ENCODE measurements around the gene STRN4.
"Not testable (repeated sequence)": the region's sequence is repeated elsewhere in the genome, so short reads cannot be mapped to it uniquely, and the experiment has no call there.

The STRN4 gene

DNA sequence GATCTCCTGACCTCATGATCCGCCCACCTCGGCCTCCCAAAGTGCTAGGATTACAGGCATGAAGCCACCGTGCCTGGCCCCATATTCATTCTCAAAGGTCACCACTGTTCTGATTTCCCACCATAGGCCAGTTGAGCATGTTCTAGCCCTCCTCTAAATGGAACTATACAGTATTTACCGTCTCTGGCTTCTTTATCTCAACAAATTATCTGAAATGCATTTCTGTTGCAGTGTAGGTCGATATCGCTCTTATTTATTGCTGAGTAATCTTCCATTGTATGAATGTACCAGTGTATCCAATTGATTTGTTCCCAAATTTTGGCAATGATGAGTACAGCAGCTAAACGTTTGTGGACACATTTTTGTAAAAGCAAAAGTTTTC lies 26.8 kb upstream of the STRN4 start:
- DNase-seq (ENCODE audit: low spot score): no peak

DNA sequence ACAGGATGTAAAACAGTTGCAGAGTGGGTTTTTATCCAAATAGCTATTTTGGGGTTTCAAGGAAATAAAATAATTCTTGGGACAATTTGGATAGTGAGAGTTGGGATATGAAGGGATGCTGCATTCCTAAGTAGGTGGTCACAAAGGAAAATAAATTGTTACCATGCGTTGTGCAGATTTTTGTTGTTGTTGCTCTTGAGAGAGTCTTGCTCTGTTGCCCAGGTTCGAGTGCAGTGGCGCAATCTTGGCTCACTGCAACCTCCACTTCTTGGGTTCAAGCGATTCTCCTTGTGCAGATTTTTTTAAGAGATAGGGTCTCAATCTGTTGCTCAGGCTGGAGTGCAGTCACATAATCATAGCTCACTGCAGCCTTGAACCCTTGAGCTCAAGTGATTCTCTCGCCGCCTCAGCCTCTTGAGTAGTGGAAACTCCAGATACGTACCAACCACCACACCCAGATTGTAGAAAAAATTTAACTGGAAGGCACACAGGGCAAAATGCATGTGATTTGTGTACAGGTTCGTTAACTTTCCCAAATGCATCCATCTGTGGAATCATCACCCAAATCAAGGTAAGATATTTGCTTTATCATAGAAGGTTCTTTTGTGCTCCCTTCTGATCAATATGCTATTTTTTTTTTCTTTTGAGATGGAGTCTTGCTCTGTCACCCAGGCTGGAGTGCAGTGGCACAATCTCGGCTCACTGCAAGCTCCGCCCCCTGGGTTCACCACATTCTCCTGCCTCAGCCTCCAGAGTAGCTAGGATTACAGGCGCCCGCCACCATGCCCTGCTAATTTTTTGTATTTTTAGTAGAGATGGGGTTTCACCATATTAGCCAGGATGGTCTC lies 26.1 kb upstream of the STRN4 start:
- DNase-seq (ENCODE audit: low spot score): no peak

DNA sequence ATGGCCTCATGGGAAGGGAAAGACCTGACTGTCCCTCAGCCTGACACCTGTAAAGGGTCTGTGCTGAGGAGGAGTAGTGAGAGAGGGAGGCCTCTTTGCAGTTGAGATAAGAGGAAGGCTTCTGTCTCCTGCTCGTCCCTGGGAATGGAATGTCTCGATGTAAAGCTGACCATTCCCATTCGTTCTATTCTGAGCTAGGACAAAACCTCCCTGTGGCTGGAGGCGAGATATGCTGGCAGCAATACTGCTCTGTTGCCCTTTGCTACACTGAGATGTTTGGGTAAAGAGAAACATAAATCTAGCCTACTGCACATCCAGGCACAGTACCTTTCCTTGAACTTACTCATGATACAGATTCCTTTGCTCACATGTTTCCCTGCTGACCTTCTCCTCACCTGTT lies 22.5 kb upstream of the STRN4 start:
- not testable (repeated sequence) for DNase-seq (ENCODE audit: low spot score)

DNA sequence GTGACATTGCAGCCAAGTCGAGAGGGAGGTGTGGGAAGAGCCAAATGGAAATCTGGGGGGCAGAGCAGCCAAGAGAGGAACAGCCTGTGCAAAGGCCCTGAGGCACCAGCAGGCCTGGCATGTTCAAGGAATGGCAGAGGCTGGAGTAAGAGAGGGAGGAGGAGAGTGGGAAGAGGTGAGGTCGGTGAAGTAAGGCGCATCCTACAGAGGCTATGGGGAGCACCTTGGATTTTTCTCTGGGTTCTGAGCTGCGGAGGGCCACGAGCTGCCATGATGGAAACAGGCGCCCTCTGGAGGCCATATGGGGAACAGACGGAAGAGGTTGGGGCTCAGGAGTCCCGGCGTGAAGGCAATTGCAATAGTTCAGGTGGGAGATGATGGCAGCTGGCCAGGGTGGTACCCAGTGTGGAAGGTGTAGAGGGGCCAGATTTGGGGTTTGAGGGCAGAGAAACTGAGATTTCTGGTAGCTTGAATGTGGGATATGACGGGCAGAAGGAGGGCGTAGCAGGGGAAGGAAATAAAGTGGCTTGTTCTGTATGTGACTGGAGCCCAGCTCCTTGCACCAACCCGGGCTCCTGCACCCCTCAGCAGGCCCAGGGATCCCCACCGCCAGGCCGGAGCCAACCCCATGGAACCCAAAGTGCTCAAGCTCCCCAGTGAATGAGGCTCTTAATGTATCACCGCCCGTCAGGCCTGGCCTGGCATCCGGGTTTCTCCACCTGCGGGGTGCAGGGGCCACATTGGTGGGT lies 20.5 kb upstream of the STRN4 start:
- DNase-seq (ENCODE audit: low spot score): no peak

DNA sequence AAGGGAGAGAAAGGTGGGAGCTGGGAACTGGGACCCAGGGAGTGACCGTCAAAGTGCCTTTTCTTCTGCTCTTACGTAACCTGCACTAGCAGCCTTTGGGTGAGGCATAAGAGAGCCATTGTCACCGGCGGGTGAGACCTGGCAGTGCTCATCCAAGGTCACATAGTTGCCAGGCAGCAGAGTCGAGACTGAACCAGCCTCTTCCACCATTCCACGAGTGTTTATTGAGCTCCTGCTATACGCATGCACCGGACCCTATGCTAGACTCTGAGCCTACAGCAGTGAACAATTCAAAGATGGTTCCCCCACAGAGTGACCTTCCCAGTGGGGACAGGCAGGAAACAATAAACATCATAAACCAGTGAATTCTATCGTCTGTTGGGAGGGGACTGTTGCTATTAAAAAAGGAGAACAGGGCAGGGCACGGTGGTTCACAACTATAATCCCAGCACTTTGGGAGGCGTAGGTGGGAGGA lies 18.6 kb upstream of the STRN4 start:
- no peak for DNase-seq (ENCODE audit: low spot score)

DNA sequence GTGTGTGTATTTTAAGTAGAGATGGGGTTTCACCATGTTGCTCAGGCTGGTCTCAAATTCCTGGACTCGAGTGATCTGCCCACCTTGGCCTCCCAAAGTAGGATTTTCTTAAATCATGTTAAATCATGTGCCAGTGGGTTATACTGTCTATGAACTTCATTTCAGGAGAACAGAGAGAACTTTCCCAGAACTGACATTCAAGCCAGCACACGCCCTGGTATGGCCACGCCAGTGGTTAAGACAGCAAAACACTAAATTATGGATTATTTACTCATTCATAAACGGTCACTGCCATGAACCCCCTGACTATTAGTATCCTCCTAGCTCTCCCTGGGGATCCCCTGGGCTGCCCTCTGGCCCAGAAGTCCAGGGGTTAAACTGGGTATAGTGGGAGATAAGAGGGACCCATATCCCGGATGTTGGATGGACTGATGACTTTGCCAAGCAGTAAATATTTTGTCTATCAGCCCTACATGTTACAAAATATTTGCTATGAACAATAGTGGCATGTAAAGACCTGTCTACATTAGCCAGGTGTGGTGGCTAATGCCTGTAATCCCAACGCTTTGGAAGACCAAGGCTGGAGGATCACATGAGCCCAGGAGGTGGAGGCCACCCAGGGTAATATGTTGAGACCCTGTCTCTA lies 16.1 kb upstream of the STRN4 start:
- no peak for DNase-seq (ENCODE audit: low spot score)

DNA sequence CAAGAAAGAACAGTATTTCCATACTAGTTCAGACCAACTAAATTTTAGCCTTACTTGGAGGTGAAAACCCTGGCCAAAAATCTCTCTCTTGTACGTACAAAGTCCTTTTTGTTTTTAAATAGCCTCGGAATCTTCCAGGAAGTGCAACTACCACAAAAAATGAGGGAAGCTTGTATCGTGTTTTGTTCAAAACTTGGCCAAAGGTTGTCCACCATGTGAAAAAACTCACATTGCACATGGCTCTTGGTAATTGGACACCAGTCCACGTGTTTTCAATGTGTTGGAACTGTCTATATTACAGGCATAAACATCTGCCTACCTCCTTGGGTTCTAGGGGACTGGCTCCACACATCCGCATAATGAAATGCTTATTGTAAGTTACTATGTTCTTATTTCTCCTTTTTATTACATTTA lies 15.2 kb upstream of the STRN4 start:
- DNase-seq (ENCODE audit: low spot score): no peak

DNA sequence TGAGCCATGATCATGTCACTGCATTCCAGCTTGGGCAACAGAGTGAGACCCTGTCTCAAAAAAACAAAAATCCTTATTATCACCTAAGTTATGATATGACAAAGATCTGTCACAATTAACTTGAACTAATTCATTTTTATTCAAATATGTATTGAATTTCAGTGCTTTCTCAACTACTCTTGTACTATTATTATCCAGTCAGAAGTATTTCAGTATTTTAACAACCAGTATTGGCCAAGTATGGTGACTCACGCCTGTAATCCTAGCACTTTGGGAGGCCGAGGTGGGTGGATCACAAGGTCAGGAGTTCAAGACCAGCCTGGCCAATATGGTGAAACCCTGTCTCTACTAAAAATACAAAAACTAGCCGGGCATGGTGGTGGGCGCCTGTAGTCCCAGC lies 14.6 kb upstream of the STRN4 start:
- DNase-seq (ENCODE audit: low spot score): not testable (repeated sequence)

DNA sequence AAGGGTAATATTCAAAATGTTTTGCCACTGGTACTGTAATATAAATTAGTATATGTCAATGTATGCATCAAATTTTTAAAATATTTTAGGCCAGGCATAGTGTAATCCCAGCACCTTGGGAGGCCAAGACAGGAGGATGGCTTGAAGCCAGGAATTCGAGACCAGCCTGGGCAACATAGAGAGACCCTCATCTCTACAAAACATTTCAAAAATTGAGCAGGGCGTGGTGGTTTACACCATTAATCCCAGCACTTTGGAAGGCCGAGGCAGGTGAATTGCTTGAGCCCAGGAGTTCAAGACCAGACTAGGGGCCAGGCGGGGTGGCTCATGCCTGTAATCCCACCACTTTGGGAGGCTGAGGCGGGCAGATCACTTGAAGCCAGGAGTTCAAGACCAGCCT lies 14.1 kb upstream of the STRN4 start:
- DNase-seq (ENCODE audit: low spot score): no peak

DNA sequence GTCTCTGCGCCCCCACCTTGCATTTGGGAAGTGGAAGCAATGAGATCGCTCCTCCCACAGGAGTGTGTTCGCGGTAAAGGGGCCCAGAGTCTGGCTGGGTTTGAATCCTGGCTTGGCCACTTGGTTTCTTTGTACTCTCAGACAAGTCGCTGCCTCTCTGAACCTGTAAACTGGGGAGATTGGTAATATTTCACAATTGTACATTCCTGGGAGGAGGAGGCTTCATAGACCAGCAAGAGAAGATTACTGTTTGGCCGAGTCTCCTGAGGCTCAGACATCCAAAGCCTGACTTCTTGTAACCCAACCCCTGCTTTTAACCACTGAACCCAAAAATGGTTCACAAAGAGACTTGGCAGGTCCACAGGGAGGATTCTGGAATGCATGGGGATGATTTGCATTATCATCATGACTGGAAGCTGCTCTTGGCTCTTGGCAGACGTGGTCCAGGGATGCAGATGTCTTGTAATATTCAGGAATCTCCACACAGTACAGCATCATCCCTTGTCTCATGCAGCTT lies 13.6 kb upstream of the STRN4 start:
- no peak for DNase-seq (ENCODE audit: low spot score)

DNA sequence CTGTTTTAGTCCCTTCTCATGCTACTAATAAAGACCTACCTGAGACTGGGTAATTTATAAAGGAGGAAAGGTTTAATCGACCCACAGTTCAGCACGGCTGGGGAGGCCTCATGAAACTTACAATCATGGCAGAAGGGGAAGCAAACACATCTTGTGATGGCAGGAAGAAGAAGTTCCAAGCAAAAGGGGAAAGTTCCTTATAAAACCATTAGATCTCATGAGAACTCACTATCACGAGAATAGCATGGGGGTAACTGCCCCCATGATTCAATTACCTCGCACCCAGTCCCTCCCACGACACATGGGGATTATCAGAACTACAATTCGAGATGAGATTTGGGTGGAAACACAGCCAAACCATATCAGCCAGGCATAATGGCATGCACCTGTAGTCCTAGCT lies 13.0 kb upstream of the STRN4 start:
- DNase-seq (ENCODE audit: low spot score): no peak

DNA sequence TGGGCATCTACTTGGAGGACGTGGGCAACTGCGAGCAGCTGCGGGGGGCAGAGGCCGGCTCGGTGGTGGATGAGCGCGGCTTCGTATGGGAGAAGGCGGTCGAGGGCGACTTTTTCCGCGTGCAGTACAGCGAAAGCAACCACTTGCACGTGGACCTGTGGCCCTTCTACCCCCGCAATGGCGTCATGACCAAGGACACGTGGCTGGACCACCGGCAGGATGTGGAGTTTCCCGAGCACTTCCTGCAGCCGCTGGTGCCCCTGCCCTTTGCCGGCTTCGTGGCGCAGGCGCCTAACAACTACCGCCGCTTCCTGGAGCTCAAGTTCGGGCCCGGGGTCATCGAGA lies 10.3 kb upstream of the STRN4 start:
- DNase-seq (ENCODE audit: low spot score): no peak

DNA sequence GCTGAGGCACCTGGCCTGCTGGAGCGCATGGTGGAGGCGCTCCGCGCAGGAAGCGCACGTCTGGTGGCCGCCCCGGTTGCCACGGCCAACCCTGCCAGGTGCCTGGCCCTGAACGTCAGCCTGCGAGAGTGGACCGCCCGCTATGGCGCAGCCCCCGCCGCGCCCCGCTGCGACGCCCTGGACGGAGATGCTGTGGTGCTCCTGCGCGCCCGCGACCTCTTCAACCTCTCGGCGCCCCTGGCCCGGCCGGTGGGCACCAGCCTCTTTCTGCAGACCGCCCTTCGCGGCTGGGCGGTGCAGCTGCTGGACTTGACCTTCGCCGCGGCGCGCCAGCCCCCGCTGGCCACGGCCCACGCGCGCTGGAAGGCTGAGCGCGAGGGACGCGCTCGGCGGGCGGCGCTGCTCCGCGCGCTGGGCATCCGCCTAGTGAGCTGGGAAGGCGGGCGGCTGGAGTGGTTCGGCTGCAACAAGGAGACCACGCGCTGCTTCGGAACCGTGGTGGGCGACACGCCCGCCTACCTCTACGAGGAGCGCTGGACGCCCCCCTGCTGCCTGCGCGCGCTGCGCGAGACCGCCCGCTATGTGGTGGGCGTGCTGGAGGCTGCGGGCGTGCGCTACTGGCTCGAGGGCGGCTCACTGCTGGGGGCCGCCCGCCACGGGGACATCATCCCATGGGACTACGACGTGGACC lies 9.7 kb upstream of the STRN4 start:
- DNase-seq (ENCODE audit: low spot score): no peak

DNA sequence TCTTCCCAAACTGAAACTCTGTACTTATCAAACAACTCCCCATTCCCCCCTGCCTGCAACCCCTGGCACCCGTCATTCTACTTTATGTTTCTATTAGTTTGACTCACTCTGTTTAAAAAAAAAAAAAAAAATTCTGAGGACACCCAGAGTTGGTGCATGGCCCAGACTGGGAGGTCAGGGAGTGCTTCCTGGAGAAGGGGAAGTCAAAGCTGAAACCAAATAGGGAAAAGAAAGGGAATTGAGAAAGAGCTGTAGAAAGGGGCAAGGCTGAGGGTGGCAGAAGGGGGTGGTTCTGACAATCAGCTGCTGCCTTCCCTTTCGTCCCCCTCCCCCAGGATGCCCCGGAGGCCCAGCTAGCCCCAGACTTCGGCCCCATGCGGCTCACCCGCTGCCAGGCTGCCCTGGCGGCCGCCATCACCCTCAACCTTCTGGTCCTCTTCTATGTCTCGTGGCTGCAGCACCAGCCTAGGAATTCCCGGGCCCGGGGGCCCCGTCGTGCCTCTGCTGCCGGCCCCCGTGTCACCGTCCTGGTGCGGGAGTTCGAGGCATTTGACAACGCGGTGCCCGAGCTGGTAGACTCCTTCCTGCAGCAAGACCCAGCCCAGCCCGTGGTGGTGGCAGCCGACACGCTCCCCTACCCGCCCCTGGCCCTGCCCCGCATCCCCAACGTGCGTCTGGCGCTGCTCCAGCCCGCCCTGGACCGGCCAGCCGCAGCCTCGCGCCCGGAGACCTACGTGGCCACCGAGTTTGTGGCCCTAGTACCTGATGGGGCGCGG lies 9.0 kb upstream of the STRN4 start:
- DNase-seq (ENCODE audit: low spot score): no peak

DNA sequence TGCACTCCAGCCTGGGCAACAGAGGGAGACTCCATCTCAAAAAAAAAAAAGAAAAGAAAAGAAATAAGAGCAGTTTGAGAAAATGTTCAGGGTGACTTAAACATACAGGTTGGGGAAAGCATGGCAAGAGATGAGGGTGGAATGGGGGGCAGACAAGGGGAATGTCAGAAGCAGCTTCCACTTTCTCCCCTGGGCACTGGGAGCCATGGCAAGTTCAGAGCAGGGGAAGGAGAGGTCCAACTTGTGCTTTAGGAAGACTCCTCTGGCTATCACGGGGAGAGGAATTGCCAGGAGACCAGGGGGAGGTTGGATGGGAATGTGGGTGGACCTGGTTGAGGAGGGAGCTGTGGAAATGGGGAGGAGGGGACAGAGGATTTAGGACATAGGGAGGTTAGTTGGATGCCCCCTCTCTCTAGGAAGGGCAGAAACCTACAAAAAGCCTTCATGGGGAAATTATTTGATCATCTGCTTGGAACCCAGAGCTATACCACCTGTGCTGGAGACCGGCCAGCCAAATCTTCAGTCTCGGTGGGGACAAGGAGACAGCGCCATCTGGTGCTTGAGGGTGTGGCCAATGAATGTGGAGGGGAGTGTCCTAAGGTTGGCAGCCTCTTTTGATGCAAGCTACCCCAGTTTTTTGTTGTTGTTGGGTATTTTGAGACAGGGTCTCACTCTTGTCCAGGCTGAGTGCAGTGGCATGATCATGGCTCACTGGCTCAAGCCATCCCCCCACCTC lies 7.3 kb upstream of the STRN4 start:
- no peak for DNase-seq (ENCODE audit: low spot score)

DNA sequence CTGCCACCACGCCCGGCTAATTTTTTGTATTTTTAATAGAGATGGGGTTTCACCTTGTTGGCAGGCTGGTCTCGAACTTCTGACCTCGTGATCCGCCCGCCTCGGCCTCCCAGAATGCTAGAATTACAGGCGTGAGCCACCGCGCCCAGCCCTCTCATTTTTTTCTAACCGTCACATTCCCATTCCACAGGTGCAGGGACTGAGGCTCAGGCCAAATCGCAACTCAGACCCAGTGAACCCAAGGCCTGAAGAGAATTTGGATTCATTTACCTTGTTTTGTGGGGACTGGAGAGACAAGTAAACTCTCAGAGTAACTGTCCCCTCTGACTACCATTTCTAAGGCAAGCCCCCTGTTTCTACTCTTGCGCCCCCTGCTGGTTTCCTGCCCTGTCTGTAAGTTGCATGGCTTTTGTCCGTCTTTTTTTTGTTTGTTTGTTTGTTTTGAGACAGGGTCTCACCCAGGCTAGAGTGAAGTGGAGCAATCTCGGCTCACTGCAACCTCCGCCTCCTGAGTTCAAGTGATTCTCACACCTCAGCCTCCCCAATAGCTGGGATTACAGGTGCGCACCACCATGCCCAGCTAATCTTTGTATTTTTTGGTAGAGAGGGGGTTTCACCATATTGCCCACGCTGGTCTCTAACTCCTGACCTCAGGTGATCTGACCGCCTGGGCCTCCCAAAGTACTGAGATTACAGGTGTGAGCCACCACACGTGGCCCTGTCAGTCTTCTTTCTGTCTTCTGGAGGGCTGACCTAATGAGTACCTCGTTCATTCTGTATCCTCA lies 2.3 kb upstream of the STRN4 start:
- DNase-seq (ENCODE audit: low spot score): no peak

DNA sequence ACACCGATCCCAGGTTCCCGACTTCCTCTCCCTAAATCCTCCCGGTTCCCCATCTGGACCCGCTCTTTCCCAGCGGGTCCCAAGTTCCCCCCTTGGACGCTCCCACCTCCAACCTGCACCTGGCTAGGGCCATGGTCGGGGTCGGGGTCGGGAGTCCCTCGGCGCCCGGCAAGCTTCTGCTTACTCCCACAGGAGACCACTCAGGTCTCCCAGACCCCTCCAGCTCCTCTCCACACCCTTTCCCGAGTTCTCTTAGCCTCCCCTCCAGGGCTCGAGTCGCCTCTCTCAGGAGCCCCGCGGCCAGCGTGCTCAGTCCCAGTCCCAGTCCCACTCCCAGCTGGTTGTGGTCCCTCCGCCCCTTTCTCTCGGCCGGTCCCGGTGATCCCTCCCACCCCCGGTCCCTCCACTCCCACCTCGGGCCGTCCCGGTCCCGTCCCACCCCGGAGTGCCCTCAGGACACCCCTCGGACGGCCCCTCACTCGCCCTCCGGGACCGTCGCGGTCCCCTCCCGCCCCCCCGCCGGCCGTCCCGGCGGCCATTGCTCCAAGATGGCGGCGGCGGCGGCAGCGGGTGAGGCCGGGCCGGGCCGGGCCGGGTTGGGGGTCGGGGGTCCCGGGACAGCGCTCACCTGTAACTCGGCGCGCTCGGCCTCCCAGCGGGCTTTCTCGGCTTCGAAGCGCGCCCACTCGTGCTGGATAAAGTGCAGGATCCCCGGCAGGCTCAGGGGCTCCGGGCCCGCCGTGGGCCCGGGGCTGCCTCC lies 549 bp downstream of the STRN4 start, which contains the start of gene FKRP:
FKRP (plus strand) TSS at position 537 of the 760 bp plus-strand sequence. CDS start 9,394 bp downstream, outside the sequence.
- DNase-seq (ENCODE audit: low spot score): no peak

DNA sequence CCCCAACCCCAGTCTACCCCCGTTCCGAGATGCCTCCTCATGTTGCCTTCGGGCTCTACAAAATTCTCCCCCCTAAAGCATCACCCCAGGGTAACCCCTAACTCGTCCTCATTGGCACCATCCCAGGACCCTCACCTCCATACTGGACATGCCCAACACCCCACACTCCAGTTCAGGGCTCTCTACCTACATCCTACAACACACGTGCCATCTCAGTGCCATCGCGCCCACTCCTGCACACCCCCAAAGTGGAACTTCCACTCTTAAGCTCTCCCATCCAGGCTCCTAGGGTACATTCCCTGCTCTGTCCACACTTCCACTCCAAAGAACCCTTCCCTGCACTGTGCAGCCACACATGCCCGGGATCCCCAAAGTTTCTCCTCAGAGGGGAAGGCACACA lies 1.2 kb downstream of the STRN4 start:
- DNase-seq (ENCODE audit: low spot score): no peak
